Trophoblast cell (in vitro differentiated cells and primary cell): ENCODE results near the gene RPL26. TPM values are rescaled to one million over a fixed set of nuclear protein-coding genes. Genes with fewer than 3 reads are reported as not detected.

Source experiments
- DNase-seq, 2 donors: peaks; one replicate each; pipeline ENCODE4 v3.0.0-alpha.2; 2016
- H2AFZ ChIP-seq: 2 replicates; pipeline ENCODE4 v1.6.1; 2013; ENCODE audit warnings: low read length, moderate library complexity, mild to moderate bottlenecking; ENCODE audit not compliant: insufficient read depth, poor library complexity
- H2AK5ac ChIP-seq: 2 replicates; pipeline ENCODE4 v1.6.1; 2013; ENCODE audit warnings: mild to moderate bottlenecking, low read length
- H2BK120ac ChIP-seq: 2 replicates; pipeline ENCODE4 v1.6.1; 2013; ENCODE audit warnings: low read length, mild to moderate bottlenecking, moderate library complexity; ENCODE audit not compliant: insufficient read depth, poor library complexity
- H2BK12ac ChIP-seq: 2 replicates; pipeline ENCODE4 v1.6.1; 2013; ENCODE audit warnings: mild to moderate bottlenecking, low read length, moderate library complexity
- H2BK5ac ChIP-seq: 2 replicates; pipeline ENCODE4 v1.6.1; 2013; ENCODE audit warnings: low read length, low read depth, moderate library complexity, mild to moderate bottlenecking; ENCODE audit not compliant: poor library complexity
- H3K14ac ChIP-seq: 2 replicates; pipeline ENCODE4 v1.6.1; 2013; ENCODE audit warnings: mild to moderate bottlenecking, low read length
- H3K18ac ChIP-seq: 2 replicates; pipeline ENCODE4 v1.6.1; 2013; ENCODE audit warnings: mild to moderate bottlenecking, low read length
- H3K23ac ChIP-seq: 2 replicates; pipeline ENCODE4 v1.6.1; 2013; ENCODE audit warnings: low read length
- H3K27ac ChIP-seq: 2 replicates; pipeline ENCODE4 v1.5.1; 2013; ENCODE audit warnings: low read depth, mild to moderate bottlenecking, inconsistent platforms, low read length, moderate library complexity
- H3K27me3 ChIP-seq: 2 replicates; pipeline ENCODE4 v1.6.1; 2013; ENCODE audit warnings: inconsistent platforms, mild to moderate bottlenecking, low read length, moderate library complexity; ENCODE audit not compliant: insufficient read depth
- H3K36me3 ChIP-seq, 2 experiments: 1 replicate in 1 of 2; 2 replicates in 1 of 2; pipeline ENCODE4 v1.6.1; 2013; ENCODE audit warnings: low read length in 2 of 2, mild to moderate bottlenecking in 2 of 2, moderate library complexity in 1 of 2; ENCODE audit not compliant: insufficient read depth in 2 of 2, control insufficient read depth in 1 of 2
- H3K4ac ChIP-seq: 2 replicates; pipeline ENCODE4 v1.6.1; 2013; ENCODE audit warnings: low read depth, mild to moderate bottlenecking, low read length, moderate library complexity
- H3K4me1 ChIP-seq, 2 experiments: 1 replicate in 1 of 2; 2 replicates in 1 of 2; pipeline ENCODE4 v1.6.1; 2013; ENCODE audit warnings: low read length in 2 of 2, mild to moderate bottlenecking in 2 of 2, moderate library complexity in 1 of 2; ENCODE audit not compliant: insufficient read depth in 2 of 2, control insufficient read depth in 1 of 2
- H3K4me2 ChIP-seq: 2 replicates; pipeline ENCODE4 v1.6.1; 2013; ENCODE audit warnings: inconsistent platforms, mild to moderate bottlenecking, low read length, moderate library complexity
- H3K4me3 ChIP-seq: 2 replicates; pipeline ENCODE4 v1.5.1; 2013; ENCODE audit warnings: mild to moderate bottlenecking, low read depth, low read length, inconsistent platforms
- H3K79me1 ChIP-seq: one replicate; pipeline ENCODE4 v1.6.1; 2013; ENCODE audit warnings: low read length
- H3K79me2 ChIP-seq: 2 replicates; pipeline ENCODE4 v1.6.1; 2013; ENCODE audit warnings: low read length, mild to moderate bottlenecking; ENCODE audit not compliant: control insufficient read depth, insufficient read depth, poor library complexity
- H3K9ac ChIP-seq: 2 replicates; pipeline ENCODE4 v1.6.1; 2013; ENCODE audit warnings: mild to moderate bottlenecking, low read length
- H3K9me3 ChIP-seq: 2 replicates; pipeline ENCODE4 v1.6.1; 2013; ENCODE audit warnings: low read depth, mild to moderate bottlenecking, control low read depth, inconsistent platforms, low read length; ENCODE audit not compliant: insufficient read depth
- H4K12ac ChIP-seq: 2 replicates; pipeline ENCODE4 v1.6.1; 2013; ENCODE audit warnings: low read depth, mild to moderate bottlenecking, low read length, moderate library complexity
- H4K8ac ChIP-seq: 2 replicates; pipeline ENCODE4 v1.6.1; 2013; ENCODE audit warnings: low read depth, mild to moderate bottlenecking, low read length, moderate library complexity
- H4K91ac ChIP-seq: one replicate; pipeline ENCODE4 v1.6.1; 2013; ENCODE audit warnings: low read depth, mild to moderate bottlenecking, low read length, moderate library complexity
- WGBS: extraction: QIAGEN DNeasy Blood & Tissue Kit; methylation state at CpG from one replicate; pipeline ENCODE4 v1.1.7; 2013; ENCODE audit warnings: missing lambda C conversion rate; ENCODE audit not compliant: insufficient read length, insufficient coverage; ENCODE audit errors: extremely low coverage; 5-methylcytosine and 5-hydroxymethylcytosine counted together
- polyA plus RNA-seq: library from polyadenylated mRNA; stranded (reverse); fragments of 200-250 nt; gene quantifications from 2 replicates; pipeline ENCODE4 v1.2.3, GENCODE V29; 2013

The RPL26 gene
- 4,392 and 4,726 TPM in 2 replicates for polyA plus RNA-seq

DNA sequence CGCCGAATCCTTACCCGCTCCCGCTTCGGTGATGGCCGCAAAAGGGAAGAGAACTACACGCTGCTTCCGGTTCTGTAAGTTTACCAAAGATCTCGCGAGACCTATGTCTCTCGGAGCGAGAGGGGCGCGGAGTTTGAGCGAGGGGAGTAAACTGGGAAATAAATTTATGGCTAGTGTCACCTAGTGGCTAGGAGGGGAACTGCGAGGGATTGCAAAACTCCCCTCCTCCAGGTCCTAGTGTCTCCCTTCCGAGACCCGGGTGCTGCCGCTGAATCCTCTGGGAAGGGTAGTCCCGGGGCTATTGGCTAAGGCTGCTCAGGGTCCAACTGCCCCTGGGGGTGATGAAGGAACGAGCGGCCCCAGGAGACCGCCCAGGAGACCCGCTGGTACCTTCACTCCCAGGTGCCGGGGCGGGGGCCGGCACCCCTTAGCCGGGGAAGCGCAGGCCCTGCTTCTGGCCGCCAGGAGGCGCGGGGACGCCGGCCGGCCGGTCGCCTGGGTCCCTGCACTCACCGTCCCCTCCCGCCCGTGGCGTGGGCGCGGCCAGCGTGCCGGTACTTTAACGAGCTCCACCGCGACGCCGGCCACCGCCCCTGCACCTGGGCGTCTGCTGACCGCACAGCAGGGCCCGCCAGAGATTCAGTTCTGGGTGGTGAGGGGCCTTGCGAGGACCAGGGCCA is at the start of gene RPL26:
TSS of gene RPL26 (minus strand) at position 51 of the 680 bp plus-strand sequence. CDS start 883 bp downstream, outside the sequence.
- H3K4me1 ChIP-seq = peaks cover 15 to 17% of the 10 kb centered on the region in 2 experiments
- peak within 1 kb of the TSS; percentile 57 for H2BK5ac ChIP-seq
- no peak within 1 kb of the TSS for H3K23ac ChIP-seq
- H4K8ac ChIP-seq = peak within 1 kb of the TSS; percentile 70
- peak within 1 kb of the TSS; percentile 91 for H3K9ac ChIP-seq
- H2AK5ac ChIP-seq = no peak within 1 kb of the TSS
- H3K9me3 ChIP-seq = no peaks in the 10 kb centered on the region
- peak; percentile 98 to 100 for DNase-seq
- H3K79me1 ChIP-seq = peaks cover 22% of the 10 kb centered on the region
- peaks cover 12 to 32% of the 10 kb centered on the region in 2 experiments for H3K36me3 ChIP-seq
- peak within 1 kb of the TSS; percentile 49 for H3K4ac ChIP-seq
- H2AFZ ChIP-seq = peak within 1 kb of the TSS; percentile 58
- no peaks in the 10 kb centered on the region for H3K27me3 ChIP-seq
- H2BK120ac ChIP-seq = peak within 1 kb of the TSS; percentile 84
- H3K14ac ChIP-seq = peak within 1 kb of the TSS; percentile 82
- peak within 1 kb of the TSS; percentile 67 for H4K91ac ChIP-seq
- H3K4me3 ChIP-seq = peak within 1 kb of the TSS; percentile 80
- H3K27ac ChIP-seq = peak within 1 kb of the TSS; percentile 90
- H3K79me2 ChIP-seq = peaks cover 13% of the 10 kb centered on the region
- H4K12ac ChIP-seq = peak within 1 kb of the TSS; percentile 47
- peak within 1 kb of the TSS; percentile 27 for H2BK12ac ChIP-seq
- peak within 1 kb of the TSS; percentile 83 for H3K4me2 ChIP-seq
- peak within 1 kb of the TSS; percentile 20 for H3K18ac ChIP-seq
- WGBS = no CpG with 5 or more reads among the region's 55 CpGs

DNA sequence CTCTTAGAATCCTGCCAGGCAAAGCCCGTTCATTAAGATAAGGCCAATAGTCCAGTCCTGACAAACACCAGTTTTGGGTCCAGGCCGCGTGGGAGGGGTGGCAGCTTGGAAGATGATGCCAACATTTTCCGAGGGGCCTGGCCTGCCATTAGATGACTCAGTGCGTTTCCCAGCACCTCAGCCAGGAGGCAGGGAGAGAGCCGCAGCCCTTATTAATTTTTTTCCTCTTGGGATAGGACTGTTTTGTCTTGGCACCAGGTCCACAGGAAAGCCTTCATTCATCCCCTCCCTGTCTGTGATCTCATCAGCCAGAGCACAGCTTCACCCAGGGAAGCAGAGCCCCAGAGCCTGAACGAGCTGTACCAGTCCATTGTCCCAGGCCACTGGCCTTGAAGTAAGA is 48.0 kb upstream of the RPL26 start:
- Histone ChIP-seq H3K9me3 (no peaks in the 10 kb centered on the region), H2AK5ac (no peak overlapping the region), H2BK120ac (no peak overlapping the region), H3K14ac (no peak overlapping the region), H3K4ac (no peak overlapping the region), H3K9ac (no peak overlapping the region), H3K79me1 (peaks cover 4% of the 10 kb centered on the region), H4K91ac (no peak overlapping the region), H3K18ac (no peak overlapping the region), H3K23ac (no peak overlapping the region), H3K79me2 (peaks cover 2% of the 10 kb centered on the region), H3K27ac (no peak overlapping the region), H4K12ac (no peak overlapping the region), H3K36me3 (no peaks in the 10 kb centered on the region), H2BK5ac (no peak overlapping the region), H3K4me3 (no peak overlapping the region), H4K8ac (no peak overlapping the region), H3K27me3 (no peaks in the 10 kb centered on the region), H3K4me1 (no peaks in the 10 kb centered on the region), H3K4me2 (no peak overlapping the region), H2BK12ac (no peak overlapping the region), H2AFZ (no peak overlapping the region)
- no peak for DNase-seq
- no CpG with 5 or more reads among the region's 7 CpGs for WGBS

DNA sequence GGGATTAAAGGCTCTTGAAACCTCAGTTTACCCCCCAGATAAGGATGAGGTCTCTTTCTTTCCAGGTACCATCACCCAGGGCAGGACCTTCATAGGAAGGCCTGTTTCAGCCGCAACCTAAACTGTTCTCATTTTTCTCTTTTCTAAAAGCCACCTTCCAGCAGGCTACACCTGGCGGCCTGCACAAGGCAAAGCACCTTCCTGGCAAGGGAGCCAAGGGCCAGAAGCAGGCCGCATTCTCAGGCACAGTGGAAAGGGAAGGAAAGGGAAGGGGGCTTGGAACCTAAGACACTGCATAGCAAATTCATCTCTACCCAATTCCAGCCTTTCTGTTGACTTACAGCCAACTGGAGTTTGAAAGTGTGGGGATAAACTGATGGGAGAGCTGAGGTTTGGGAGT is 43.8 kb upstream of the RPL26 start:
- H3K9me3 ChIP-seq = no peaks in the 10 kb centered on the region
- H2BK12ac ChIP-seq = no peak overlapping the region
- no peak for DNase-seq
- H3K36me3 ChIP-seq = no peaks in the 10 kb centered on the region
- H3K18ac ChIP-seq = no peak overlapping the region
- H4K91ac ChIP-seq = no peak overlapping the region
- no peak overlapping the region for H3K23ac ChIP-seq
- no peak overlapping the region for H2AFZ ChIP-seq
- no peak overlapping the region for H3K4me2 ChIP-seq
- no peak overlapping the region for H2BK5ac ChIP-seq
- no peaks in the 10 kb centered on the region for H3K27me3 ChIP-seq
- H4K8ac ChIP-seq = no peak overlapping the region
- no peaks in the 10 kb centered on the region for H3K79me1 ChIP-seq
- no peaks in the 10 kb centered on the region for H3K4me1 ChIP-seq
- H3K4ac ChIP-seq = no peak overlapping the region
- WGBS = no CpG with 5 or more reads among the region's 3 CpGs
- no peak overlapping the region for H4K12ac ChIP-seq
- no peaks in the 10 kb centered on the region for H3K79me2 ChIP-seq
- no peak overlapping the region for H3K14ac ChIP-seq
- no peak overlapping the region for H2BK120ac ChIP-seq
- no peak overlapping the region for H3K9ac ChIP-seq
- H3K27ac ChIP-seq = no peak overlapping the region
- H3K4me3 ChIP-seq = no peak overlapping the region
- no peak overlapping the region for H2AK5ac ChIP-seq

DNA sequence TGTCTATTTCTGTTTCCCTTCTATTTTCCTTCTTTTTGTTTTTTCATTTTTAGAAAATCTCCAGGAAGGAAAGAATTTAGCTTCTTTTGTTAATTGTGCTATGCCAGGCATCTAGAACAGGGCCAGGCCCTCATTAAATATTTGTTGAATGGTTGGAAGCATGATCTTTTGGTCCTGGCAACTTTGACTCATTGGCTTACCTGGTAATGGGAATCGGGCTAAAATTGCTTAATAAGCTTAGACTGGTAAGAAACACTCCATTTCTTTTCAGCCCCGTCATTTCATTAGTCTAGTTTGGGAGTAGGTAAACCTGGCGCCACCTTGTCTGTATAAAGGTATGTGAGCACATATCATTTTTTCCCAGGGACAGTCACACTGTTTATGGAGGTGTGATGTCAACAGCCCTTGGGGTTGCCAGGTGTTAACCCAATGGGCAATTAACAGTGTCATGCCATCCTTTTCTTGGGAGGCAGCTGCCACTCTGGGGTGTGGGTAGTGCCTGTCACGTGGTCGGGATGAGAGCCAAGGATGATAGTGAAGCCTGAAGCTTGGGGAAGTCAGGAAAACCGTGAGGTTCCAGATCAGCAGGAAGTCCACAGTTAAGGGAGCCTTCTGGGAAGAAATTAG is 43.2 kb upstream of the RPL26 start:
- Histone ChIP-seq H3K36me3 (no peaks in the 10 kb centered on the region), H2AK5ac (no peak overlapping the region), H2BK12ac (no peak overlapping the region), H3K79me2 (no peaks in the 10 kb centered on the region), H3K27me3 (no peaks in the 10 kb centered on the region), H3K4me3 (no peak overlapping the region), H2AFZ (no peak overlapping the region), H3K4ac (no peak overlapping the region), H4K8ac (no peak overlapping the region), H3K18ac (no peak overlapping the region), H3K9ac (no peak overlapping the region), H3K23ac (no peak overlapping the region), H4K91ac (no peak overlapping the region), H2BK120ac (no peak overlapping the region), H3K27ac (no peak overlapping the region), H2BK5ac (no peak overlapping the region), H4K12ac (no peak overlapping the region), H3K79me1 (no peaks in the 10 kb centered on the region), H3K4me2 (no peak overlapping the region), H3K4me1 (no peaks in the 10 kb centered on the region), H3K14ac (no peak overlapping the region), H3K9me3 (no peaks in the 10 kb centered on the region)
- no CpG with 5 or more reads among the region's 6 CpGs for WGBS
- peak in 1 of 2 donors; percentile 20 for DNase-seq
